ACHN (cell line): ENCODE results near the gene LYSMD2.

ENCODE experiments used
- DNase-seq: peaks from one replicate; pipeline ENCODE4 v3.0.0-alpha.2; 2015
- in situ Hi-C: cut with HindIII; loops from 2 replicates; pipeline ENCODE4 v1.10.0; 2017; ENCODE audit warnings: low sequenced_read_pairs, low pct_ligation_motif_present, low pct_unique_long_range_greater_than_20kb

Gene LYSMD2

GRCh38 chr15:51756482-51756881 is 19.0 kb upstream of the LYSMD2 start:
- in situ Hi-C loops = loop anchor here (25.0 kb wide), 1 partner anchor 94 kb away; no protein-coding TSS in a partner anchor
- DNase-seq = no peak

- in situ Hi-C loops = loop anchor here (25.0 kb wide), 1 partner anchor 93 kb away; no protein-coding TSS in a partner anchor
These were observed 18.3 kb upstream of the LYSMD2 start for GRCh38 chr15:51755790-51756189.

GRCh38 chr15:51754267-51754666 is 16.8 kb upstream of the LYSMD2 start:
- in situ Hi-C loops = loop anchor here (25.0 kb wide), 1 partner anchor 92 kb away; no protein-coding TSS in a partner anchor
- no peak for DNase-seq

More at GRCh38 chr15:51755790-51756189, 18.3 kb upstream of the LYSMD2 start:
- no peak for DNase-seq

GRCh38 chr15:51752888-51753287 is 15.4 kb upstream of the LYSMD2 start:
- in situ Hi-C loops = loop anchor here (25.0 kb wide), 1 partner anchor 91 kb away; no protein-coding TSS in a partner anchor
- DNase-seq = no peak

GRCh38 chr15:51751697-51752683 is 14.5 kb upstream of the LYSMD2 start:
- no peak for DNase-seq
- in situ Hi-C loops = loop anchor here (25.0 kb wide), 1 partner anchor 90 kb away; no protein-coding TSS in a partner anchor

GRCh38 chr15:51750792-51751696 is 13.6 kb upstream of the LYSMD2 start, which contains the start of gene TMOD2:
TSS of gene TMOD2 (plus strand) at chr15:51751597. CDS start at chr15:51766442, 14,845 bp downstream.
- in situ Hi-C loops = loop anchor here (25.0 kb wide), 1 partner anchor 89 kb away; no protein-coding TSS in a partner anchor
- peak; percentile 24 for DNase-seq

DNA sequence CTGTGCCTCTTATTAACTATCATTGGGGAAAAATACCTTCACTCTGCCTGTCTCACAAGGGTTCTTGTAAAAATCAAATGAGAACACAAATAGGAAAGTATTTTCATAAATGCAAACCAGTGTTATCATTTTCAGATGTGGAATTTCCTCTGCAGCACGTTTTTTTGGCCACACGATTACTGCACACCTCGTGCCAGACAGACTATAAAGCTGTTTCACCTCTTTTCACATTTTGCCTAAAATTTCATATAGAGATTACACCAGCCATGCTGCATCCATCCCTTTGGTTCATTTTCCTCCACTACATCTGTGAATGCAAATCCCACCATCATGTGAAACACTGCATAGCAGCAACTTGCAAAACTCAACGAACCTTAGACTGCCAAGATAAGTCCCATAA is 12.7 kb upstream of the LYSMD2 start:
- DNase-seq = no peak
- in situ Hi-C loops = loop anchor here (25.0 kb wide), 1 partner anchor 88 kb away; no protein-coding TSS in a partner anchor

DNA sequence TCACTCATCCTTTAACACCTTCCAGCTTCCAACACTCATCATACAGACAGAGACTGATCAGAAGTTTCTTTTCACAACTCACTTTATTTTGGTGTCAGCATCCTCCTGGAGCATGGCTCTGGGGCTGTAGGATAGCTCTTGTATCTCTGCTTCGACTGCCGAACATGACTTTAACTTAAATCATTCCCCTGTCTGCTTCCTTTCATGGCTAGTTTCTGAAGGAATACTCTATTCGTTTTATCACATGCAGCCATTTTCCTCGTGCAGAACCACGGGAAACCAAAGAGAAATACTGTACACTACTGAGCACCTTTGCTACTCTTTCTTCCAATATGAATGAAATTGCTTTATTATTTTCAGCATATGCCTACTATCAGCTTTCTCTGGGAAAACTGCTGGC is 11.9 kb upstream of the LYSMD2 start:
- no peak for DNase-seq
- in situ Hi-C loops = no loop called here

DNA sequence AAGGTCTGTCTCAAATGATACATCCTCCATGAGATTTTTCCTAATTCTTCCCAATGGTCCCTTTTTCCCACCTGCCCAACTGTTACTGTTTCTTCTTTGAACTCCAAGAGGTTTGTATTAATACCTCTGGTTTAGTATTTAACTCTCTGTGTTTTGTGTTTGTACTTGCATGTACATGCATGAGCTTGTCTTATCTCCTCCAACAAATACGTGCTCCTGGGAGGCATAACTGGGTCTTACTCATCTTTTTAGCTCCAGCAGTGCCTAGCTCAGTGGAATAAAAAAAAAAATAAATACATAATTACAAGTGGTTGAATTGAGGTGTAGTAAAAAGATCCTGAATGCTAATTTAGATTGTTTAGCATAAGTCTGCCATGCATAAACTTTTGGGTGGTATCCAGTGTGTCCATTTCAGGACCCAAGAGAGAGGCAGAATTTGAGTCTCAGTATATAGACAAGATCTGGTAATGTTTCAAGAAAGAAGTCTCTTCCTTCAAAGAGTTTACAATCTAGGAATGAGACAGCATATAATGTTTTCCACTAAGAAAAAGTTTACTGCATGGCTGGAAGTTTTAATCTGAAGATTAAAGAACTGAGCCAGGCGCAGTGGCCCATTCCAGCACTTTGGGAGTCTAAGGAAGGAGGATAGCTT is 1.7 kb upstream of the LYSMD2 start:
- no peak for DNase-seq
- in situ Hi-C loops = no loop called here

DNA sequence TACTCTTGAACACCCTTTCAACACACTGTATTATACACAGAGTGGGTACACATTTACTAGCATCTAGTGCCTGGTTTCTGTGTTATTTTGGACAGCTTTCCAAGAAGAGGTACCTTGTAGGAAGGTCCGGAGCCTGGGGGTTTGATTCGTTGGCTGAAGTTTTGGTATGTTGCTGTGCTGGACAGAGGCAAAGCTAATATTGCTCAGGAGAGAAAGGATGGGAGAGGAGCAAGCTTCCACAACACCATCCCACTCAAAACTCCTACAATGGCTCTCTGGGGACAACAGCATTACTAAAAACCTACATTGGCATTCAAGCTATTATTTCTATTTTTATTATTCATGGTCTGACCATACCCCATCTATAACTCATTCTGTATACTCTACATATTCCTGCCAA is 1.1 kb upstream of the LYSMD2 start:
- DNase-seq = no peak
- in situ Hi-C loops = no loop called here

DNA sequence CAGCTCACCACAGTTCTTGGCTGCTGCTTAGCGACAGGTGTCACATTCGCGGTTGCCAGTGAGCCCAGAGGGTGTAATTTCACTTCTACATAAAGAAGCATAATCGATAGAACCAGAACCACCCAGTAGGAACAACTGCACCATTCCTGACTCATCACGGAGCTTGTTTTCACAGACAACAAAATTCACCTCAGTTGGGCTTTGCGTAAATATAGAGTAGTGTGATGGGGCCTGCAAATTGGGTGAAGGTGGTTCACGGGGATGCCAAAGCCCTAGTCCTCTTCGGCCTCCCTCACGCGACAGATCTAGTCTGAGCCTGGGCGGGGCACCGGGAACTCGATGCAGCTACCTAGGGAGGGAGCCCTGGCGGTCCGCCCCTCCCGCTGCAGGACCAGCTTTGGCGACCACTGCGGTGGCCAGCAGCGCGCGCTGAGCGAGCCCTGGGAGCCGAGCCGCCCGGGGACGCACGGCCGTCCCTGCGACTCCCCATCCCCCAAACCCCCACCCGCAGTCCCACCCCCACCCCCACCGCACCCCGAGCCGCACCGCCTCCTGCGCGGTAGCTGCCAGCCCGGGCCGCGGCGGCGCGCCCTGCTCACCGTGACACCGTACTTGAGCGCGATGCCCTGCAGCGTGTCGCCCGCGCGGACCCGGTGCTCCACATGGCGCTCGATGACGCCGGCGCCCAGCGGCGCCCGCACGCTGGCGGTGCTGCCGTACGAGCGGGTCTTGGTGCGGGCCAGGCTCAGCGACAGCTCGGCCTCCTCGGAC is 519 bp downstream of the LYSMD2 start:
- in situ Hi-C loops = no loop called here
- peak; percentile 31 for DNase-seq

GRCh38 chr15:51736069-51736468 is 1.4 kb downstream of the LYSMD2 start:
- DNase-seq = no peak
- in situ Hi-C loops = no loop called here

- in situ Hi-C loops = no loop called here
These were observed 2.0 kb downstream of the LYSMD2 start for GRCh38 chr15:51735228-51736010.

DNA sequence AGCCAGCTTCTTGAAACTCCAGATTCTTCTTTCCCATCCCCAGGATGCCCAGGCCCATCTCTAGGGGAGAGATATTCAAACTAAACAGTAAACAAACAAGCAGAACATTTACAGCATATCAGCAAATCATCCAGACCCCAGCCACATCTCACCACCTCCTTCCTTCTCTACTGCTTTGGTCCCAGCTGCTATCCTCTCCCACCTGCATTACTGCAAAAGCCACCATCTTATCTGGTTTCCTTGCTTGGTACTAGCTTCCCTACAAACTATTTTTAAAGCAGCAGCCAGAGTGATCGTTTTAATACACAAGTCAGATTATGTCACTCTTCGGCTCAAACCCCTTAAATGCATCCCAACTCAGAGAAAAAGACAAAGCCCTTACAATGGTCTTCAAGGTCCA is 4.8 kb downstream of the LYSMD2 start:
- no peak for DNase-seq
- in situ Hi-C loops = no loop called here

More at GRCh38 chr15:51735228-51736010, 2.0 kb downstream of the LYSMD2 start:
- no peak for DNase-seq

GRCh38 chr15:51731549-51732267 is 5.7 kb downstream of the LYSMD2 start:
- DNase-seq = peak; percentile 57
- in situ Hi-C loops = no loop called here
